PFSK-1 (cell line): ENCODE results near the gene DKK2.

ENCODE experiments used
- FOXP2 ChIP-seq: optimal IDR thresholded peaks from 2 replicates; pipeline ENCODE3; 2011; ENCODE audit warnings: borderline replicate concordance, control low read depth, inconsistent platforms; ENCODE audit not compliant: insufficient read depth; ENCODE audit errors: extremely low read length, extremely low read depth
- POLR2AphosphoS5 ChIP-seq: IDR thresholded peaks from 2 replicates; pipeline ENCODE4 v1.6.1; 2012; ENCODE audit warnings: low read depth, mild to moderate bottlenecking, control low read depth, low read length, moderate library complexity
- SIN3A ChIP-seq: IDR thresholded peaks from 2 replicates; pipeline ENCODE4 v1.6.1; 2012; ENCODE audit warnings: mild to moderate bottlenecking, low read length, moderate library complexity, borderline replicate concordance; ENCODE audit not compliant: insufficient read depth
- TAF1 ChIP-seq: IDR thresholded peaks from 2 replicates; pipeline ENCODE4 v1.6.1; 2012; ENCODE audit warnings: low read length, control low read depth, borderline replicate concordance; ENCODE audit not compliant: insufficient read depth
- TF ChIP-seq, protein P1 (sequence below), 2 experiments: IDR thresholded peaks; 2 replicates each; pipeline versions ENCODE4 v1.6.1 to v1.8.0; 2011 to 2012; ENCODE audit warnings: low read depth in 2 of 2, low read length in 2 of 2, control low read depth in 1 of 2, inconsistent platforms in 1 of 2, mild to moderate bottlenecking in 1 of 2, moderate library complexity in 1 of 2; ENCODE audit not compliant: insufficient read depth in 1 of 2

Gene DKK2

DNA sequence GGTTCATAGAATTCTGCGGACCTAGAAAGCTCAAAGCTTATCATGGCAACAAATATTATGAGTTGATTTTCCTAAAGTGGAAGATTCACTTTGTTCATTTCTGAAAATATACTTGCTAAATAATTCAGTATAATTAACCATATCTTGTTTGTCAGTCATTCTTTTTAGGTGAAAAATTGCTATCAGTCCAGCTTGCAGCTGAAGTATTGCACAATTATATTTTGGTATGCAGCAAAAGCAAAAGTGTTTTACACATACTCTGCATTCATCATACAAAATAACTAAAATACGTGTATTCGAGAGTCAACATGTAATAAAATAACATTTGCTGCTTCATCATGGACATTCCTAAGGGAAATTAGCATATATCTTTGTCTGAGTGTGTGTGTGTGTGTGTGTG is 24.8 kb downstream of the DKK2 start:
- TF ChIP-seq SIN3A, result no peak
- TF ChIP-seq TAF1, result no peak
- TF ChIP-seq, protein P1, sequence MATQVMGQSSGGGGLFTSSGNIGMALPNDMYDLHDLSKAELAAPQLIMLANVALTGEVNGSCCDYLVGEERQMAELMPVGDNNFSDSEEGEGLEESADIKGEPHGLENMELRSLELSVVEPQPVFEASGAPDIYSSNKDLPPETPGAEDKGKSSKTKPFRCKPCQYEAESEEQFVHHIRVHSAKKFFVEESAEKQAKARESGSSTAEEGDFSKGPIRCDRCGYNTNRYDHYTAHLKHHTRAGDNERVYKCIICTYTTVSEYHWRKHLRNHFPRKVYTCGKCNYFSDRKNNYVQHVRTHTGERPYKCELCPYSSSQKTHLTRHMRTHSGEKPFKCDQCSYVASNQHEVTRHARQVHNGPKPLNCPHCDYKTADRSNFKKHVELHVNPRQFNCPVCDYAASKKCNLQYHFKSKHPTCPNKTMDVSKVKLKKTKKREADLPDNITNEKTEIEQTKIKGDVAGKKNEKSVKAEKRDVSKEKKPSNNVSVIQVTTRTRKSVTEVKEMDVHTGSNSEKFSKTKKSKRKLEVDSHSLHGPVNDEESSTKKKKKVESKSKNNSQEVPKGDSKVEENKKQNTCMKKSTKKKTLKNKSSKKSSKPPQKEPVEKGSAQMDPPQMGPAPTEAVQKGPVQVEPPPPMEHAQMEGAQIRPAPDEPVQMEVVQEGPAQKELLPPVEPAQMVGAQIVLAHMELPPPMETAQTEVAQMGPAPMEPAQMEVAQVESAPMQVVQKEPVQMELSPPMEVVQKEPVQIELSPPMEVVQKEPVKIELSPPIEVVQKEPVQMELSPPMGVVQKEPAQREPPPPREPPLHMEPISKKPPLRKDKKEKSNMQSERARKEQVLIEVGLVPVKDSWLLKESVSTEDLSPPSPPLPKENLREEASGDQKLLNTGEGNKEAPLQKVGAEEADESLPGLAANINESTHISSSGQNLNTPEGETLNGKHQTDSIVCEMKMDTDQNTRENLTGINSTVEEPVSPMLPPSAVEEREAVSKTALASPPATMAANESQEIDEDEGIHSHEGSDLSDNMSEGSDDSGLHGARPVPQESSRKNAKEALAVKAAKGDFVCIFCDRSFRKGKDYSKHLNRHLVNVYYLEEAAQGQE (IDR thresholded peaks at IDR 0.05; ENCODE audit: insufficient read depth in 1 of 2, low read depth in 2 of 2, low read length in 2 of 2), result no peak
- TF ChIP-seq POLR2AphosphoS5, result no peak
- TF ChIP-seq FOXP2, result no peak

DNA sequence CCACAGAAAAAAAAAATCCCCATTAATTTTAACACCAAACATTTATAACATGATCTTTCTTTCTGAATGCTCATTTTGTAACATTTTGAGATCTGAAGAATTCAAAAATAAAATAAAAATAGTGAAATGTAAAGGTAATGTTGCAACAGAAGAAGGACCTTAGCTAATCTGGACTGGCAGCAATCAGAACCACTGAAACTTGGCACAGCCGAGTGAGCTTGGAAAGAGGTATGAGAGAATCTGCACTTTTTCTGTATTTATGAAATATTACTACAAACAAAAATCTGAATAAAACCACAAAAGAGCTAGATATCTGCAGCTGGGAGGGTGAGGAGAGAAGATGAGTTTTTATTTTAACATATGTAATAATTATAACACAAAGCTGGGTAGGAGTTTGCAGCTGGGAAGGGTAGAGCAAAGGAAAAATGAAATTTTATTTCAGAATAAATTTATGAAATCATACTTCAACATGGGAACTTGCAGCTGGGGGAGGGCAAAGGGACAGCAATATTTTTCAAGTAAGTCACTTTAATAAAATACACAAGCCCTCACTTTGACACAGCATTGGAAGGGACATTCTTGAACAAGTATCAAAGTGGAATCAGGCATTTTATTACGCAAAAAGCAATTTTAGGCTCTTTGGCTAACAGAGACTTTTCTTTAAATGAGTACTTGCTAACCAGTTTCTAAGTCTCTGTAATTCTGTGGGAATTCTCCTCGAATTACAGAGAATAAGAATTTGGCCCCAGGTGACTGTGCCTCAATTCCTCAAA is 26.7 kb downstream of the DKK2 start:
- TF ChIP-seq POLR2AphosphoS5 (no peak), SIN3A (no peak), TAF1 (no peak), FOXP2 (no peak)
- TF ChIP-seq, protein P1 (IDR thresholded peaks at IDR 0.05; ENCODE audit: insufficient read depth in 1 of 2, low read depth in 2 of 2, low read length in 2 of 2), result no peak

DNA sequence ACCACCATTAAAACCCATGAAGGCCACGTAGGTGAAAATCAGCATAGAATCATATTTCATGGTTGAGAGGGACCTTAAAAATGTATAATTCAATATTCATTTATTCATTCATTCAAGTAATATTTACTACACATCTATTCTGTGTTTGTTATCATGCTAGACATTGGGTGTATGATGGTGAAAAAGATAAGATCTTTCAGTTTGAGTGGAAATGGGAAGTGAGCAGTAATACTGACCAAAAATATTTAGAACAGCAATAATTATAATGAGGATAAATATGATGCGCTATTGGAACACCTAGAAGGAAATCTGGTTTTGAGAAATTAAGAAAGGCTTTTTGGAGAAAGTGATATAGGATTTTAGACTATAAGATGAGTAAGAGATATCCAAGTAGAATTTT is 28.0 kb downstream of the DKK2 start:
- TF ChIP-seq, protein P1 (IDR thresholded peaks at IDR 0.05; ENCODE audit: insufficient read depth in 1 of 2, low read depth in 2 of 2, low read length in 2 of 2), result no peak
- TF ChIP-seq TAF1 (no peak), SIN3A (no peak), POLR2AphosphoS5 (no peak), FOXP2 (no peak)

DNA sequence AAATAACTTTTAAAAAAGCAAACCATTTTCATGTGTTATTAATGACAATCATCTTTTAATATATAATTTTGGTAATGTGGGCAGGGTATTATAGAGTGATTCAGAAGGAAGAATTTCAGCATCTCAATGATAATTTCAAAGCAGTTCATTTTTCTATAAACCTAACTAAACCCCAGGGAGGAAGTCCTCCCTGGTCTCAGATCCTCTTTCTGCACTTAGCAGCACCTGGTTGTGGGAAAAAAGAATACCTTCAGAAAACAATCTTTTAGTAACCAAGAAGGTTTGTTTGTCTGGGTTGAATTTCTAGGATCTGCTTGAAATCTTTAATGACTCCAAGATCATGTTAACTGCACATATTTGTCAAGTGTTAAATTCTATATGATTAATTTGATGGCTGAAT is 29.9 kb downstream of the DKK2 start:
- TF ChIP-seq SIN3A (no peak), TAF1 (no peak), FOXP2 (no peak), POLR2AphosphoS5 (no peak)
- TF ChIP-seq, protein P1 (IDR thresholded peaks at IDR 0.05; ENCODE audit: insufficient read depth in 1 of 2, low read depth in 2 of 2, low read length in 2 of 2), result no peak

DNA sequence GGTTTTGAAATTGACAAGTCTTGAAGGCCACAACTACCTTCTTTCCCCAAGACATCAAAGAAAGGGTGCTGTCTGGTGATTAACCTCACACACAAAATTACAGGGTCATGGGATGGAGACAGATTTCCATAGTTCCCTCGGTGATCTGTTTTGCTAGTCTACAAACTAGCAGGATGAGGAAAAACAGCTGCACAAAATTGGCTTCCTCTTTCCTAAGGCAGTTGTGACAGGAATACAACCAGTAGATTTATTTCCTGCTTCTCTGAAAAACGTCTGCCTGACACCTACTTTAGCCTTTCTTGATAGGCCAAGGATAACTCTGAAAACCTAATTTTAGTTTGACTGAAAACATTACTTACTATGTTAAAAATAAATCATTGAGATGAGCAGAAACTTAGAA is 39.6 kb downstream of the DKK2 start:
- TF ChIP-seq POLR2AphosphoS5 (no peak), FOXP2 (no peak)
- TF ChIP-seq, protein P1 (IDR thresholded peaks at IDR 0.05; ENCODE audit: insufficient read depth in 1 of 2, low read depth in 2 of 2, low read length in 2 of 2), result no peak
